ENCODE results near the gene PARD3. TPM values are rescaled to one million over a fixed set of nuclear protein-coding genes. Genes with fewer than 3 reads are reported as not detected.

Gene PARD3
- polyA plus RNA-seq, 2 of the 4 experiments (the other 2 are of a cell fraction): 110 to 200 TPM

DNA sequence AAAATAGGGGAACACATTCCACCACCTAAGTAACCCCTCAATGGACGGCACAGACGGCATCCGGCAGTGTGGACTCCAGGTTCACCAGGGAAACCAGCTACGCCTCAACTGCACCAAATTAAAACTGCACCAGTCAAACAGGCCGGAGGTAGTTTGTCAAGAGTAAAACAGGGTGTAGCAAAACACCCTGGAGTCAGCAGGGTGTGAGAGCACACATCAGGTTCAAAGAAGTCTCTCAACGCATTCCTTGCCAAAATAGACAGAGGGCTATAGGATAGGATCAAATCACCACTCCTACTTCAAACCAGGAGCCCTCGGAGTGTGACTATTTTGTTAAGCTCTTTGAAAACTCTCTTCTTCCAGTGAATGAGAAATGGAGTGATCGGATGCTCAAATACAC, 135.9 kb downstream of the PARD3 start (continued):
- no peak for TF ChIP-seq ZSCAN20 (CRISPR knock-in tag; IDR thresholded peaks at IDR 0.05)
- no peak for TF ChIP-seq ZFP36 (IDR thresholded peaks at IDR 0.05; ENCODE audit: borderline replicate concordance, partially characterized antibody)
- no peak for TF ChIP-seq CBX8 (IDR thresholded peaks at IDR 0.05)
- TF ChIP-seq CHD2 (IDR thresholded peaks at IDR 0.05; ENCODE audit: low read length, partially characterized antibody): no peak
- TF ChIP-seq RAD21 (conservative IDR thresholded peaks at IDR 0.05 in 1 of 2, IDR thresholded peaks at IDR 0.05 in 1 of 2): no peak
- TF ChIP-seq, protein P1, sequence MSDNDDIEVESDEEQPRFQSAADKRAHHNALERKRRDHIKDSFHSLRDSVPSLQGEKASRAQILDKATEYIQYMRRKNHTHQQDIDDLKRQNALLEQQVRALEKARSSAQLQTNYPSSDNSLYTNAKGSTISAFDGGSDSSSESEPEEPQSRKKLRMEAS (IDR thresholded peaks at IDR 0.05): no peak
- no peak for TF ChIP-seq BHLHE40 (IDR thresholded peaks at IDR 0.05; ENCODE audit: low read depth, low read length)

DNA sequence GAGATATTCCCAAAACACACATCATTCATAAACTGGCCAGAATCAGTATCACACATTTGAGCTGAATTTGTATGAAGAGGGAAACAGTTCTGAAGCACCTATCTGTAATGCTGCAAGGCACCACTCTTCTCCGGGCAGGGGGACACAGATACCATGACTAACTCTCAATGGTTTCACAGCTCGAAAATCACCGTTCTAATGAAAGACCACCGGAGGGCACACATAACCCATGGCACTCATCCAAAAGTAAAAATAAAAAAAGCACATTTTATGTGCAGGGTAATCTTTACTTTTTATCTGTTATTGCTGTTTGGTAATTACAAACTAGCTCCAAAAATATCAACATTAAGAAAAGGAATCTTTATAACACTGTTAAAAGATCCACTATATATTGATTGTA, 137.5 kb downstream of the PARD3 start:
- Histone ChIP-seq H3K4me1 (peaks cover 4% of the 10 kb centered on the region; the same call in 2 of the 3 replicates), H3K9me3 (no peaks in the 10 kb centered on the region), H3K4me3 (no peak overlapping the region), H3K27ac (no peak overlapping the region), H3K4me2 (no peak overlapping the region)
- DNase-seq (ENCODE audit: low read depth in 1 of 2, low spot score in 1 of 2) (no peak), ATAC-seq (no peak), FAIRE-seq (no peak)
- WGBS (ENCODE audit: missing lambda C conversion rate): 84% methylated on average over 4 of the region's 4 CpGs
- peak in 1 of 2 experiments; percentile 32; a peak in 3 of 5 replicates for TF ChIP-seq RAD21 (conservative IDR thresholded peaks at IDR 0.05 in 1 of 2, IDR thresholded peaks at IDR 0.05 in 1 of 2)
- no peak for TF ChIP-seq HOXA7 (CRISPR knock-in tag; IDR thresholded peaks at IDR 0.05)
- POLR2A ChIA-PET: no interaction called here
- CTCF ChIA-PET: interaction anchor here (0.9 to 1.5 kb wide), 5 partner anchors 10 to 317 kb away, joined by 3 to 5 read pairs (median 4); no protein-coding TSS in a partner anchor

DNA sequence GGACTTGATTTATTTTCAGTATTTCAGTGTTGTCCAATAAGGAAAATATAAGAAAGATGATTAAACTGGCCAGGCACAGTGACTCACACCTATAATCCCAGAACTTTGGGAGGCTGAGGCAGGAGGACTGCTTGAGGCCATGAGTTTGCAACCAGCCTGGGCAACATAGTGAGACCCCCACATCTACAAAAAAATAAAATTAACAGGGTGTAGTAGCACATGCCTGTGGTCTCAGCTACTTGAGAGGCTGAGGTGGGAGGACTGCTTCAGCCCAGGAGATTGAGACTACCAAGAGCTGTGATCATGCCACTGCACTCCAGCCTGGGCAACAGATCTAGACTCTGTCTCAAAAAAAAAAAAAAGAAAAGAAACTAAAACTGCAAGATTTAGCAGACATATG, 138.0 kb downstream of the PARD3 start:
- Histone ChIP-seq H3K4me1 (peaks cover 4% of the 10 kb centered on the region; the same call in 2 of the 3 replicates), H3K9me3 (no peaks in the 10 kb centered on the region), H3K4me2 (no peak overlapping the region), H3K4me3 (no peak overlapping the region), H3K27ac (no peak overlapping the region)
- TF ChIP-seq, protein P2, sequence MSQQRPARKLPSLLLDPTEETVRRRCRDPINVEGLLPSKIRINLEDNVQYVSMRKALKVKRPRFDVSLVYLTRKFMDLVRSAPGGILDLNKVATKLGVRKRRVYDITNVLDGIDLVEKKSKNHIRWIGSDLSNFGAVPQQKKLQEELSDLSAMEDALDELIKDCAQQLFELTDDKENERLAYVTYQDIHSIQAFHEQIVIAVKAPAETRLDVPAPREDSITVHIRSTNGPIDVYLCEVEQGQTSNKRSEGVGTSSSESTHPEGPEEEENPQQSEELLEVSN (IDR thresholded peaks at IDR 0.05; ENCODE audit: borderline replicate concordance, low read depth): no peak
- TF ChIP-seq SMC3 (IDR thresholded peaks at IDR 0.05) (no peak), ZNF302 (CRISPR knock-in tag; IDR thresholded peaks at IDR 0.05) (no peak), JUN (IDR thresholded peaks at IDR 0.05) (no peak), BHLHE40 (IDR thresholded peaks at IDR 0.05; ENCODE audit: low read depth, low read length) (no peak), FOSL2 (IDR thresholded peaks at IDR 0.05) (no peak), FOSL2 (CRISPR knock-in tag; IDR thresholded peaks at IDR 0.05) (no peak), CHD4 (IDR thresholded peaks at IDR 0.05; ENCODE audit: borderline replicate concordance) (no peak), MYC (IDR thresholded peaks at IDR 0.05; ENCODE audit: borderline replicate concordance, low read length) (no peak), TP53 (CRISPR knock-in tag; IDR thresholded peaks at IDR 0.05) (no peak), POLR2A (IDR thresholded peaks at IDR 0.05; ENCODE audit: low read length) (no peak), ZC3H11A (IDR thresholded peaks at IDR 0.05) (no peak), HOXB13 (CRISPR knock-in tag; IDR thresholded peaks at IDR 0.05; ENCODE audit: low read depth) (no peak), SREBF2 (IDR thresholded peaks at IDR 0.05) (no peak)
- no peak for FAIRE-seq
- CTCF ChIA-PET: interaction anchor here (0.9 to 1.5 kb wide), 4 partner anchors 10 to 317 kb away, joined by 3 to 4 read pairs (median 4); no protein-coding TSS in a partner anchor
- no peak for DNase-seq (ENCODE audit: low read depth in 1 of 2, low spot score in 1 of 2)
- POLR2A ChIA-PET: no interaction called here
- ATAC-seq: no peak

DNA sequence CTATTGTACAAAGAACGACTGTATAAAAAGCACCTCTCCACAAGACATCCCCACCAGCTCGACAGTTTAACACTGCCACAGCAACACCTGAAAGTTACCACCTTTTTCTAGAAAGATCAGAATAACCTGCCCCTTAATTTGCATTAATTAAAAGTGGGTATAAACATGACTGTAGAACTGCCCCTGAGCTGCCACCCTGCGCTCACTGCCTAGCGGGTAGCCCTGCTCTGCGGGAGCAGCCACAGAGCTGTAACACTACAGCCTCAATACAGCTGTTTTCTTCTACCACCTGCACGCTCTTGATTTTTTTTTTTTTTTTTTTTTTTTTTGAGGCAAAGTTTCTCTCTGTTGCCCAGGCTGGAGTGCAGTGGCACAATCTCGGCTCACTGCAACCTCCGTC, 140.9 kb downstream of the PARD3 start:
- no peak for ATAC-seq
- Histone ChIP-seq H3K4me2 (no peak overlapping the region), H3K4me1 (peaks cover 3% of the 10 kb centered on the region; the same call in 1 of the 3 replicates), H3K4me3 (no peak overlapping the region), H3K27ac (no peak overlapping the region), H3K9me3 (no peaks in the 10 kb centered on the region)
- POLR2A ChIA-PET: no interaction called here
- 91% methylated on average over 8 of the region's 8 CpGs for WGBS (ENCODE audit: missing lambda C conversion rate)
- DNase-seq (ENCODE audit: low read depth in 1 of 2, low spot score in 1 of 2): no peak
- FAIRE-seq: no peak
- CTCF ChIA-PET: interaction anchor here (0.6 to 1.8 kb wide), 4 partner anchors 10 to 352 kb away, joined by 3 to 6 read pairs (median 4); no protein-coding TSS in a partner anchor
- TF ChIP-seq PHF8 (IDR thresholded peaks at IDR 0.05; ENCODE audit: borderline replicate concordance, low read depth) (no peak), CHD2 (IDR thresholded peaks at IDR 0.05; ENCODE audit: low read length, partially characterized antibody) (no peak), MYC (IDR thresholded peaks at IDR 0.05; ENCODE audit: borderline replicate concordance, low read length) (no peak), HOXA7 (CRISPR knock-in tag; IDR thresholded peaks at IDR 0.05) (no peak), TFCP2L1 (CRISPR knock-in tag; IDR thresholded peaks at IDR 0.05) (no peak), FOSL2 (IDR thresholded peaks at IDR 0.05) (no peak), FOSL2 (CRISPR knock-in tag; IDR thresholded peaks at IDR 0.05) (no peak), BHLHE40 (IDR thresholded peaks at IDR 0.05; ENCODE audit: low read depth, low read length) (no peak), ZFP36 (IDR thresholded peaks at IDR 0.05; ENCODE audit: borderline replicate concordance, partially characterized antibody) (no peak), SMC3 (IDR thresholded peaks at IDR 0.05) (no peak), POLR2AphosphoS2 (conservative IDR thresholded peaks at IDR 0.05; ENCODE audit: low read length) (no peak), RARB (CRISPR knock-in tag; IDR thresholded peaks at IDR 0.05) (no peak), FOXS1 (CRISPR knock-in tag; IDR thresholded peaks at IDR 0.05) (no peak), CHD4 (IDR thresholded peaks at IDR 0.05; ENCODE audit: borderline replicate concordance) (no peak)
- TF ChIP-seq, protein P3, sequence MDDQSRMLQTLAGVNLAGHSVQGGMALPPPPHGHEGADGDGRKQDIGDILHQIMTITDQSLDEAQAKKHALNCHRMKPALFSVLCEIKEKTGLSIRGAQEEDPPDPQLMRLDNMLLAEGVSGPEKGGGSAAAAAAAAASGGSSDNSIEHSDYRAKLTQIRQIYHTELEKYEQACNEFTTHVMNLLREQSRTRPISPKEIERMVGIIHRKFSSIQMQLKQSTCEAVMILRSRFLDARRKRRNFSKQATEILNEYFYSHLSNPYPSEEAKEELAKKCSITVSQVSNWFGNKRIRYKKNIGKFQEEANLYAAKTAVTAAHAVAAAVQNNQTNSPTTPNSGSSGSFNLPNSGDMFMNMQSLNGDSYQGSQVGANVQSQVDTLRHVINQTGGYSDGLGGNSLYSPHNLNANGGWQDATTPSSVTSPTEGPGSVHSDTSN (IDR thresholded peaks at IDR 0.05): no peak
- TF ChIP-seq, protein P4, sequence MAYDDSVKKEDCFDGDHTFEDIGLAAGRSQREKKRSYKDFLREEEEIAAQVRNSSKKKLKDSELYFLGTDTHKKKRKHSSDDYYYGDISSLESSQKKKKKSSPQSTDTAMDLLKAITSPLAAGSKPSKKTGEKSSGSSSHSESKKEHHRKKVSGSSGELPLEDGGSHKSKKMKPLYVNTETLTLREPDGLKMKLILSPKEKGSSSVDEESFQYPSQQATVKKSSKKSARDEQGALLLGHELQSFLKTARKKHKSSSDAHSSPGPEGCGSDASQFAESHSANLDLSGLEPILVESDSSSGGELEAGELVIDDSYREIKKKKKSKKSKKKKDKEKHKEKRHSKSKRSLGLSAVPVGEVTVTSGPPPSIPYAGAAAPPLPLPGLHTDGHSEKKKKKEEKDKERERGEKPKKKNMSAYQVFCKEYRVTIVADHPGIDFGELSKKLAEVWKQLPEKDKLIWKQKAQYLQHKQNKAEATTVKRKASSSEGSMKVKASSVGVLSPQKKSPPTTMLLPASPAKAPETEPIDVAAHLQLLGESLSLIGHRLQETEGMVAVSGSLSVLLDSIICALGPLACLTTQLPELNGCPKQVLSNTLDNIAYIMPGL (CRISPR knock-in tag; IDR thresholded peaks at IDR 0.05; ENCODE audit: borderline replicate concordance): no peak
- TF ChIP-seq, protein P5, sequence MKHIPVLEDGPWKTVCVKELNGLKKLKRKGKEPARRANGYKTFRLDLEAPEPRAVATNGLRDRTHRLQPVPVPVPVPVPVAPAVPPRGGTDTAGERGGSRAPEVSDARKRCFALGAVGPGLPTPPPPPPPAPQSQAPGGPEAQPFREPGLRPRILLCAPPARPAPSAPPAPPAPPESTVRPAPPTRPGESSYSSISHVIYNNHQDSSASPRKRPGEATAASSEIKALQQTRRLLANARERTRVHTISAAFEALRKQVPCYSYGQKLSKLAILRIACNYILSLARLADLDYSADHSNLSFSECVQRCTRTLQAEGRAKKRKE (CRISPR knock-in tag; IDR thresholded peaks at IDR 0.05; ENCODE audit: low read depth): no peak

Measured in A549 (cell line).